HEK293 (cell line): ENCODE data around the gene NPAS1.

ENCODE experiments used
- CTCF ChIA-PET: fragments of 350-600 bp; formaldehyde crosslinking; extraction: SDS; loops from one replicate; lab custom pipeline; 2021; ENCODE audit warnings: antibody characterized with exemption; lab: Yijun Ruan, JAX
- POLR2A ChIA-PET: fragments of 300-600 bp; formaldehyde crosslinking; extraction: SDS; loops from one replicate; lab custom pipeline; 2020; ENCODE audit warnings: antibody characterized with exemption, inconsistent platforms; lab: Yijun Ruan, JAX
- H3K27ac ChIP-seq: fragments of 200-500 bp; sonication (Bioruptor generic); 2 replicates; pipeline ENCODE4 v1.5.1; 2014; ENCODE audit warnings: low read depth, low read length, control low read depth, inconsistent platforms; ENCODE audit errors: extremely low read depth
- H3K36me3 ChIP-seq, 2 experiments: fragments of 200-500 bp in 1 of 2; sonication (Bioruptor generic) in 1 of 2; 1 replicate in 1 of 2; 2 replicates in 1 of 2; pipeline ENCODE4 v1.5.1; 2014 to 2017; ENCODE audit warnings: inconsistent platforms in 2 of 2, low read length in 2 of 2; ENCODE audit not compliant: control insufficient read depth in 2 of 2, insufficient read depth in 1 of 2
- H3K4me1 ChIP-seq: fragments of 200-500 bp; sonication (Bioruptor generic); 2 replicates; pipeline ENCODE4 v1.5.1; 2014; ENCODE audit warnings: mild to moderate bottlenecking, low read length, inconsistent platforms; ENCODE audit not compliant: control insufficient read depth, insufficient read depth
- H3K4me3 ChIP-seq: 2 replicates; pipeline ENCODE4 v1.5.1; 2011; ENCODE audit warnings: low read depth, mild to moderate bottlenecking, control low read depth, low read length, moderate library complexity
- H3K9me3 ChIP-seq: fragments of 200-500 bp; sonication (Bioruptor generic); 2 replicates; pipeline ENCODE4 v1.5.1; 2014; ENCODE audit warnings: low read depth, low read length, inconsistent platforms; ENCODE audit not compliant: control insufficient read depth, insufficient read depth
- BCL11B ChIP-seq: fragments of 450-650 bp; formaldehyde crosslinking; IDR thresholded peaks from 2 replicates; pipeline ENCODE4 v1.5.1; 2016; ENCODE audit warnings: low read depth, missing biosample characterization, missing genetic modification characterization
- FEZF1 ChIP-seq: fragments of 450-650 bp; formaldehyde crosslinking; IDR thresholded peaks from 2 replicates; pipeline ENCODE4 v1.5.1; 2016; ENCODE audit warnings: missing biosample characterization, missing genetic modification characterization
- GFI1B ChIP-seq: fragments of 450-650 bp; formaldehyde crosslinking; IDR thresholded peaks from 2 replicates; pipeline ENCODE4 v1.5.1; 2016; ENCODE audit warnings: missing biosample characterization, missing genetic modification characterization
- HOXA7 ChIP-seq: sonication (generic); formaldehyde crosslinking; IDR thresholded peaks from 2 replicates; pipeline ENCODE4 v1.8.1; 2022; ENCODE audit warnings: missing genetic modification reagents, borderline replicate concordance
- HOXC10 ChIP-seq: sonication (generic); formaldehyde crosslinking; IDR thresholded peaks from 2 replicates; pipeline ENCODE4 v1.8.1; 2023; ENCODE audit warnings: mild to moderate bottlenecking, missing genetic modification reagents
- MEIS1 ChIP-seq: sonication (generic); formaldehyde crosslinking; IDR thresholded peaks from 2 replicates; pipeline ENCODE4 v1.8.1; 2022; ENCODE audit warnings: missing genetic modification reagents, mild to moderate bottlenecking, borderline replicate concordance
- REPIN1 ChIP-seq: fragments of 450-650 bp; formaldehyde crosslinking; IDR thresholded peaks from 2 replicates; pipeline ENCODE4 v1.5.1; 2017; ENCODE audit warnings: missing biosample characterization, missing genetic modification characterization, low read depth
- TSHZ1 ChIP-seq: fragments of 450-650 bp; formaldehyde crosslinking; IDR thresholded peaks from 2 replicates; pipeline ENCODE4 v1.5.1; 2016; ENCODE audit warnings: missing biosample characterization, missing genetic modification characterization, borderline replicate concordance
- ZBTB17 ChIP-seq: fragments of 450-650 bp; formaldehyde crosslinking; IDR thresholded peaks from 2 replicates; pipeline ENCODE4 v1.5.1; 2016; ENCODE audit warnings: missing biosample characterization, missing genetic modification characterization
- ZNF157 ChIP-seq: fragments of 450-650 bp; formaldehyde crosslinking; IDR thresholded peaks from 2 replicates; pipeline ENCODE4 v1.5.1; 2016; ENCODE audit warnings: missing biosample characterization, missing genetic modification characterization
- ZNF23 ChIP-seq: fragments of 450-650 bp; formaldehyde crosslinking; IDR thresholded peaks from 2 replicates; pipeline ENCODE4 v1.5.1; 2016; ENCODE audit warnings: missing biosample characterization, missing genetic modification characterization, borderline replicate concordance
- ZNF239 ChIP-seq: fragments of 450-650 bp; formaldehyde crosslinking; IDR thresholded peaks from 2 replicates; pipeline ENCODE4 v1.5.1; 2016; ENCODE audit warnings: missing biosample characterization, missing genetic modification characterization
- ZNF341 ChIP-seq: fragments of 450-650 bp; formaldehyde crosslinking; IDR thresholded peaks from 2 replicates; pipeline ENCODE4; 2016; ENCODE audit warnings: low read depth, missing biosample characterization, missing genetic modification characterization
- ZNF416 ChIP-seq: fragments of 450-650 bp; formaldehyde crosslinking; IDR thresholded peaks from 2 replicates; pipeline ENCODE4 v1.5.1; 2016; ENCODE audit warnings: missing biosample characterization, missing genetic modification characterization
- ZNF449 ChIP-seq: fragments of 450-650 bp; formaldehyde crosslinking; IDR thresholded peaks from 2 replicates; pipeline ENCODE4 v1.5.1; 2017; ENCODE audit warnings: missing biosample characterization, mild to moderate bottlenecking, missing genetic modification characterization, moderate library complexity
- ZNF518A ChIP-seq: fragments of 450-650 bp; formaldehyde crosslinking; conservative IDR thresholded peaks from 2 replicates; pipeline ENCODE4 v1.5.1; 2016; ENCODE audit warnings: low read depth, missing biosample characterization, missing genetic modification characterization
- ZNF623 ChIP-seq: fragments of 450-650 bp; formaldehyde crosslinking; IDR thresholded peaks from 2 replicates; pipeline ENCODE4 v1.5.1; 2016; ENCODE audit warnings: missing biosample characterization, missing genetic modification characterization
- ZNF654 ChIP-seq: fragments of 450-650 bp; formaldehyde crosslinking; IDR thresholded peaks from 2 replicates; pipeline ENCODE4 v1.5.1; 2016; ENCODE audit warnings: low read depth, missing biosample characterization, missing genetic modification characterization
- ZNF658 ChIP-seq: fragments of 450-650 bp; formaldehyde crosslinking; IDR thresholded peaks from 2 replicates; pipeline ENCODE4; 2016; ENCODE audit warnings: missing biosample characterization, missing genetic modification characterization
- ZNF660 ChIP-seq: fragments of 450-650 bp; IDR thresholded peaks from 2 replicates; pipeline ENCODE4 v1.5.1; 2018; ENCODE audit warnings: missing biosample characterization, mild to moderate bottlenecking, missing genetic modification characterization
- ZNF76 ChIP-seq: fragments of 450-650 bp; formaldehyde crosslinking; IDR thresholded peaks from 2 replicates; pipeline ENCODE4; 2016; ENCODE audit warnings: low read depth, missing biosample characterization, missing genetic modification characterization, borderline replicate concordance
- ZNF785 ChIP-seq: fragments of 450-650 bp; formaldehyde crosslinking; IDR thresholded peaks from 2 replicates; pipeline ENCODE4 v1.5.1; 2016; ENCODE audit warnings: missing biosample characterization, missing genetic modification characterization
- ZSCAN30 ChIP-seq: fragments of 450-650 bp; IDR thresholded peaks from 2 replicates; pipeline ENCODE4 v1.5.1; 2018; ENCODE audit warnings: missing biosample characterization, mild to moderate bottlenecking, missing genetic modification characterization, moderate library complexity

The NPAS1 gene

GRCh38 chr19:47066376-47067214 is 47.0 kb downstream of the NPAS1 start (continued):
- TF ChIP-seq TSHZ1, result no peak
- no peak for TF ChIP-seq REPIN1 (tag by site-specific recombination)
- no peak for TF ChIP-seq ZNF623 (tag by site-specific recombination)
- TF ChIP-seq HOXA7 (CRISPR knock-in tag), result no peak
- no peak for TF ChIP-seq GFI1B (tag by site-specific recombination)
- TF ChIP-seq ZNF785 (tag by site-specific recombination), result no peak
- no peak for TF ChIP-seq ZNF654
- no peak for TF ChIP-seq FEZF1
- no peak for TF ChIP-seq BCL11B (tag by site-specific recombination)
- no peak for TF ChIP-seq ZSCAN30
- no peak for TF ChIP-seq MEIS1 (CRISPR knock-in tag)
- TF ChIP-seq, all 188 proteins: peak for 0

- H3K36me3 ChIP-seq, result peaks cover 5 to 84% of the 10 kb centered on the region in 2 experiments
- CTCF ChIA-PET, result interaction anchor here (0.6 to 1.2 kb wide), 3 partner anchors 12 to 32 kb away, joined by 3 to 4 read pairs (median 3); no protein-coding TSS in a partner anchor
These were observed 47.7 kb downstream of the NPAS1 start for GRCh38 chr19:47067215-47067847.

GRCh38 chr19:47068246-47068645 is 48.6 kb downstream of the NPAS1 start:
- peaks cover 9 to 90% of the 10 kb centered on the region in 2 experiments for H3K36me3 ChIP-seq
- POLR2A ChIA-PET, result interaction anchor here (0.5 to 1.4 kb wide), 4 partner anchors 9 to 170 kb away, joined by 3 read pairs; no protein-coding TSS in a partner anchor
- TF ChIP-seq ZNF239 (no peak), ZNF449 (tag by site-specific recombination) (no peak), ZNF518A (tag by site-specific recombination) (no peak)

More at GRCh38 chr19:47067215-47067847, 47.7 kb downstream of the NPAS1 start:
- H3K4me3 ChIP-seq, result no peak overlapping the region
- no peaks in the 10 kb centered on the region for H3K4me1 ChIP-seq
- no peak overlapping the region for H3K27ac ChIP-seq
- POLR2A ChIA-PET, result interaction anchor here (0.5 to 1.4 kb wide), 3 partner anchors 8 to 171 kb away, joined by 3 read pairs; no protein-coding TSS in a partner anchor
- no peaks in the 10 kb centered on the region for H3K9me3 ChIP-seq
- TF ChIP-seq GFI1B (tag by site-specific recombination) (no peak), ZNF416 (no peak), ZNF76 (tag by site-specific recombination) (no peak), ZNF239 (no peak), ZNF660 (tag by site-specific recombination) (no peak), ZBTB17 (tag by site-specific recombination) (no peak), ZNF658 (no peak), ZNF23 (no peak), HOXC10 (CRISPR knock-in tag) (no peak), ZNF157 (no peak), ZNF341 (tag by site-specific recombination) (no peak)

More at GRCh38 chr19:47068246-47068645, 48.6 kb downstream of the NPAS1 start:
- Histone ChIP-seq H3K4me3 (no peak overlapping the region), H3K9me3 (no peaks in the 10 kb centered on the region), H3K27ac (no peak overlapping the region), H3K4me1 (no peaks in the 10 kb centered on the region)
- CTCF ChIA-PET, result interaction anchor here (1.1 to 1.2 kb wide), 2 partner anchors 11 to 32 kb away, joined by 3 read pairs; no protein-coding TSS in a partner anchor
